ENCODE results near the gene HCFC1. TPM values are rescaled to one million over a fixed set of nuclear protein-coding genes. Genes with fewer than 3 reads are reported as not detected.

HCFC1 gene
- total and polyA plus RNA-seq, 2 of the 8 experiments (the other 6 are each of a cell fraction or from before 2014, with no cell fraction given) = 24.9 to 117 TPM

DNA sequence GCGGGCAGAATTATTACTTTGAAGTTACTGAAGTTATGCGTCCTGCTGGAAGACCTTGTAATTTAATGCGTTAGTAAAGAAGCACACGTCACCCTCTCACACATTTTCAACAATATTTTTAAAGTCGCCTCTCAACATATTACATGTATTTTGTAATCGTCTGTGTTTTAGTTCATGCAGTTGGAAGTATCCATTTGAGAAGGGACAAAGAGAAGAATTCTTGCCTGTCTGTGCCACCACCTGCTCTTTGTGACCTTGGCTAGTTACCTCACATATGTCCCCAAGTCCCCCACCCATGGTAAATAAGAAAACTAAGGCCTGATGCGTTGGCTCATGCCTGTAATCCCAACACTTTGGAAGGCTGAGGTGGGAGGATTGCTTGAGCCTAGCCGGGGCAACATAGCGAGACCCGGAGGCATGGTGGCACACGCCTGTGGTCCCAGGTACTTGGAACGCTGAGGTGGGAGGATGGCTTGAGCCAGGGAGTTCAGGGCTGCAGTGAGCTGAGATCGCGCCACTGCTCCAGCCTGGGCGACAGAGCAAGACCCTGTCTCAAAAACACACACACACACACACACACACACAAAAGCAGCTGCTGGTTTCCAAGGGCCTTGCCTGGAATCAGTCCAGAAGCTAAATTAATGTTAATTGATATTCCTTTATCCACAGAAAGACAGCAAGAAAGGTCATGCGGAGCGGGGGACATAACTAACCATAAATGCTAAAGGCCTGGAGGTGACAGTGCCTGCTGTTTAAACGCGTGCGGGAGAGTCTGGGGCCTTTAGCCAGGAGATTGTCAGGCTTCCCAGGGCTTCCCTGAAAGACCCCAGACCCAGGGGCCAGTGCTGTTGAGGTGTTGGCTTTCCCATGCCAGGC, 1.7 kb upstream of the HCFC1 start (continued):
- TF ChIP-seq, protein P1, sequence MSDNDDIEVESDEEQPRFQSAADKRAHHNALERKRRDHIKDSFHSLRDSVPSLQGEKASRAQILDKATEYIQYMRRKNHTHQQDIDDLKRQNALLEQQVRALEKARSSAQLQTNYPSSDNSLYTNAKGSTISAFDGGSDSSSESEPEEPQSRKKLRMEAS (IDR thresholded peaks at IDR 0.05) = no peak
- TF ChIP-seq, protein P2, sequence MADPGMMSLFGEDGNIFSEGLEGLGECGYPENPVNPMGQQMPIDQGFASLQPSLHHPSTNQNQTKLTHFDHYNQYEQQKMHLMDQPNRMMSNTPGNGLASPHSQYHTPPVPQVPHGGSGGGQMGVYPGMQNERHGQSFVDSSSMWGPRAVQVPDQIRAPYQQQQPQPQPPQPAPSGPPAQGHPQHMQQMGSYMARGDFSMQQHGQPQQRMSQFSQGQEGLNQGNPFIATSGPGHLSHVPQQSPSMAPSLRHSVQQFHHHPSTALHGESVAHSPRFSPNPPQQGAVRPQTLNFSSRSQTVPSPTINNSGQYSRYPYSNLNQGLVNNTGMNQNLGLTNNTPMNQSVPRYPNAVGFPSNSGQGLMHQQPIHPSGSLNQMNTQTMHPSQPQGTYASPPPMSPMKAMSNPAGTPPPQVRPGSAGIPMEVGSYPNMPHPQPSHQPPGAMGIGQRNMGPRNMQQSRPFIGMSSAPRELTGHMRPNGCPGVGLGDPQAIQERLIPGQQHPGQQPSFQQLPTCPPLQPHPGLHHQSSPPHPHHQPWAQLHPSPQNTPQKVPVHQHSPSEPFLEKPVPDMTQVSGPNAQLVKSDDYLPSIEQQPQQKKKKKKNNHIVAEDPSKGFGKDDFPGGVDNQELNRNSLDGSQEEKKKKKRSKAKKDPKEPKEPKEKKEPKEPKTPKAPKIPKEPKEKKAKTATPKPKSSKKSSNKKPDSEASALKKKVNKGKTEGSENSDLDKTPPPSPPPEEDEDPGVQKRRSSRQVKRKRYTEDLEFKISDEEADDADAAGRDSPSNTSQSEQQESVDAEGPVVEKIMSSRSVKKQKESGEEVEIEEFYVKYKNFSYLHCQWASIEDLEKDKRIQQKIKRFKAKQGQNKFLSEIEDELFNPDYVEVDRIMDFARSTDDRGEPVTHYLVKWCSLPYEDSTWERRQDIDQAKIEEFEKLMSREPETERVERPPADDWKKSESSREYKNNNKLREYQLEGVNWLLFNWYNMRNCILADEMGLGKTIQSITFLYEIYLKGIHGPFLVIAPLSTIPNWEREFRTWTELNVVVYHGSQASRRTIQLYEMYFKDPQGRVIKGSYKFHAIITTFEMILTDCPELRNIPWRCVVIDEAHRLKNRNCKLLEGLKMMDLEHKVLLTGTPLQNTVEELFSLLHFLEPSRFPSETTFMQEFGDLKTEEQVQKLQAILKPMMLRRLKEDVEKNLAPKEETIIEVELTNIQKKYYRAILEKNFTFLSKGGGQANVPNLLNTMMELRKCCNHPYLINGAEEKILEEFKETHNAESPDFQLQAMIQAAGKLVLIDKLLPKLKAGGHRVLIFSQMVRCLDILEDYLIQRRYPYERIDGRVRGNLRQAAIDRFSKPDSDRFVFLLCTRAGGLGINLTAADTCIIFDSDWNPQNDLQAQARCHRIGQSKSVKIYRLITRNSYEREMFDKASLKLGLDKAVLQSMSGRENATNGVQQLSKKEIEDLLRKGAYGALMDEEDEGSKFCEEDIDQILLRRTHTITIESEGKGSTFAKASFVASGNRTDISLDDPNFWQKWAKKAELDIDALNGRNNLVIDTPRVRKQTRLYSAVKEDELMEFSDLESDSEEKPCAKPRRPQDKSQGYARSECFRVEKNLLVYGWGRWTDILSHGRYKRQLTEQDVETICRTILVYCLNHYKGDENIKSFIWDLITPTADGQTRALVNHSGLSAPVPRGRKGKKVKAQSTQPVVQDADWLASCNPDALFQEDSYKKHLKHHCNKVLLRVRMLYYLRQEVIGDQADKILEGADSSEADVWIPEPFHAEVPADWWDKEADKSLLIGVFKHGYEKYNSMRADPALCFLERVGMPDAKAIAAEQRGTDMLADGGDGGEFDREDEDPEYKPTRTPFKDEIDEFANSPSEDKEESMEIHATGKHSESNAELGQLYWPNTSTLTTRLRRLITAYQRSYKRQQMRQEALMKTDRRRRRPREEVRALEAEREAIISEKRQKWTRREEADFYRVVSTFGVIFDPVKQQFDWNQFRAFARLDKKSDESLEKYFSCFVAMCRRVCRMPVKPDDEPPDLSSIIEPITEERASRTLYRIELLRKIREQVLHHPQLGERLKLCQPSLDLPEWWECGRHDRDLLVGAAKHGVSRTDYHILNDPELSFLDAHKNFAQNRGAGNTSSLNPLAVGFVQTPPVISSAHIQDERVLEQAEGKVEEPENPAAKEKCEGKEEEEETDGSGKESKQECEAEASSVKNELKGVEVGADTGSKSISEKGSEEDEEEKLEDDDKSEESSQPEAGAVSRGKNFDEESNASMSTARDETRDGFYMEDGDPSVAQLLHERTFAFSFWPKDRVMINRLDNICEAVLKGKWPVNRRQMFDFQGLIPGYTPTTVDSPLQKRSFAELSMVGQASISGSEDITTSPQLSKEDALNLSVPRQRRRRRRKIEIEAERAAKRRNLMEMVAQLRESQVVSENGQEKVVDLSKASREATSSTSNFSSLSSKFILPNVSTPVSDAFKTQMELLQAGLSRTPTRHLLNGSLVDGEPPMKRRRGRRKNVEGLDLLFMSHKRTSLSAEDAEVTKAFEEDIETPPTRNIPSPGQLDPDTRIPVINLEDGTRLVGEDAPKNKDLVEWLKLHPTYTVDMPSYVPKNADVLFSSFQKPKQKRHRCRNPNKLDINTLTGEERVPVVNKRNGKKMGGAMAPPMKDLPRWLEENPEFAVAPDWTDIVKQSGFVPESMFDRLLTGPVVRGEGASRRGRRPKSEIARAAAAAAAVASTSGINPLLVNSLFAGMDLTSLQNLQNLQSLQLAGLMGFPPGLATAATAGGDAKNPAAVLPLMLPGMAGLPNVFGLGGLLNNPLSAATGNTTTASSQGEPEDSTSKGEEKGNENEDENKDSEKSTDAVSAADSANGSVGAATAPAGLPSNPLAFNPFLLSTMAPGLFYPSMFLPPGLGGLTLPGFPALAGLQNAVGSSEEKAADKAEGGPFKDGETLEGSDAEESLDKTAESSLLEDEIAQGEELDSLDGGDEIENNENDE (IDR thresholded peaks at IDR 0.05; ENCODE audit: insufficient replicate concordance, low read length) = no peak
